HG03196 (cell line): ENCODE measurements around the gene UBLCP1.
A peak's percentile ranks its signal among the peaks of the same experiment; 100 is the strongest.

Experiments
- ATAC-seq: cut with Tn5 transposase; IDR thresholded peaks from one replicate; pipeline ENCODE4 v1.9.1; 2021; ENCODE audit not compliant: unreplicated experiment

UBLCP1 gene

GRCh38 chr5:159310511-159310910 is 47.4 kb downstream of the UBLCP1 start:
- ATAC-seq: no peak

GRCh38 chr5:159311063-159311462 is 48.0 kb downstream of the UBLCP1 start:
- no peak for ATAC-seq

- no peak for ATAC-seq
Observed at GRCh38 chr5:159313197-159313596, 50.1 kb downstream of the UBLCP1 start.

- ATAC-seq: no peak
Observed at GRCh38 chr5:159316519-159317383, 53.7 kb downstream of the UBLCP1 start.

- no peak for ATAC-seq
Observed at GRCh38 chr5:159317849-159318248, 54.8 kb downstream of the UBLCP1 start.

- no peak for ATAC-seq
Observed at GRCh38 chr5:159318448-159318847, 55.4 kb downstream of the UBLCP1 start.

GRCh38 chr5:159319363-159319762 is 56.3 kb downstream of the UBLCP1 start:
- no peak for ATAC-seq

GRCh38 chr5:159319832-159320231 is 56.7 kb downstream of the UBLCP1 start:
- no peak for ATAC-seq

- no peak for ATAC-seq
Observed at GRCh38 chr5:159322180-159322579, 59.1 kb downstream of the UBLCP1 start.

GRCh38 chr5:159324102-159324755 is 61.1 kb downstream of the UBLCP1 start:
- ATAC-seq: no peak

- no peak for ATAC-seq
Observed at GRCh38 chr5:159324986-159325385, 61.9 kb downstream of the UBLCP1 start.

- ATAC-seq: no peak
Observed at GRCh38 chr5:159330131-159330800, 67.2 kb downstream of the UBLCP1 start, which contains the start of gene IL12B. Gene IL12B (minus strand): TSS chr5:159330487. CDS start chr5:159326782, 3,705 bp downstream.

- peak; percentile 65 for ATAC-seq
Observed at GRCh38 chr5:159331093-159331973, 68.2 kb downstream of the UBLCP1 start.

GRCh38 chr5:159332800-159333544 is 69.9 kb downstream of the UBLCP1 start:
- ATAC-seq: peak; percentile 33

- no peak for ATAC-seq
Observed at GRCh38 chr5:159333545-159333925, 70.4 kb downstream of the UBLCP1 start.
